Peyer's patch (tissue), 4 donors: ENCODE data around the gene UGT1A7.

ENCODE experiments used
- CTCF ChIP-seq, 6 experiments: fragments of 450-650 bp in 4 of 6; fragments of 200-600 bp in 2 of 6; sonication (generic) in 1 of 6; IDR thresholded peaks; one replicate each; pipeline ENCODE4 v1.5.1; 2017 to 2019; ENCODE audit warnings: antibody characterized with exemption in 6 of 6, mild to moderate bottlenecking in 3 of 6, moderate library complexity in 1 of 6
- POLR2A ChIP-seq, 2 donors: fragments of 450-650 bp; IDR thresholded peaks; one replicate each; pipeline ENCODE4 v1.5.1; 2017; ENCODE audit warnings: antibody characterized with exemption in 2 of 2, mild to moderate bottlenecking in 2 of 2, moderate library complexity in 2 of 2

- TF ChIP-seq POLR2A (IDR thresholded peaks at IDR 0.05) = no peak
- TF ChIP-seq CTCF (IDR thresholded peaks at IDR 0.05) = no peak
Observed at GRCh38 chr2:233819884-233820773, 138.4 kb downstream of the UGT1A7 start.
